Kidney (tissue), 14 donors: Measurements from ENCODE around the gene HNF1B. TPM values are rescaled to one million over a fixed set of nuclear protein-coding genes. Genes with fewer than 3 reads are reported as not detected.
A peak's percentile ranks its signal among the peaks of the same experiment; 100 is the strongest.

Experiments used
- DNase-seq, 5 donors: peaks; one replicate each; pipeline ENCODE4 v3.0.0-alpha.2; 2013 to 2020
- FAIRE-seq: peaks from 2 replicates; lab custom pipeline; 2012; peaks lifted over from hg19 to GRCh38; lab: Jason Lieb, UNC
- H3K27ac ChIP-seq, 2 donors: one replicate each; pipeline ENCODE4 v1.7.0; 2013; ENCODE audit warnings: low read depth in 2 of 2, low read length in 2 of 2, inconsistent platforms in 1 of 2
- H3K27me3 ChIP-seq: one replicate; pipeline ENCODE4 v1.7.1; 2013; ENCODE audit warnings: low read length, inconsistent platforms; ENCODE audit not compliant: control insufficient read depth, insufficient read depth
- H3K36me3 ChIP-seq, 3 donors: one replicate each; pipeline versions ENCODE4 v1.7.0 to v1.7.1; 2013; ENCODE audit warnings: low read length in 3 of 3, control low read depth in 1 of 3, inconsistent platforms in 1 of 3; ENCODE audit not compliant: insufficient read depth in 3 of 3, control insufficient read depth in 2 of 3
- H3K4me1 ChIP-seq, 3 donors: one replicate each; pipeline versions ENCODE4 v1.7.0 to v1.7.1; 2013; ENCODE audit warnings: low read length in 3 of 3, inconsistent platforms in 1 of 3, low read depth in 1 of 3; ENCODE audit not compliant: control insufficient read depth in 2 of 3, insufficient read depth in 2 of 3
- H3K4me3 ChIP-seq, 3 donors: one replicate each; pipeline versions ENCODE4 v1.7.0 to v1.8.1; 2013; ENCODE audit warnings: low read length in 3 of 3, control low read depth in 1 of 3, inconsistent platforms in 1 of 3
- H3K9ac ChIP-seq, 3 donors: one replicate each; pipeline versions ENCODE4 v1.7.0 to v1.7.1; 2013; ENCODE audit warnings: low read length in 3 of 3, control low read depth in 1 of 3, inconsistent platforms in 1 of 3
- H3K9me3 ChIP-seq, 3 donors: one replicate each; pipeline versions ENCODE4 v1.7.0 to v1.7.1; 2013; ENCODE audit warnings: low read length in 3 of 3, control low read depth in 1 of 3, inconsistent platforms in 1 of 3; ENCODE audit not compliant: control insufficient read depth in 2 of 3, insufficient read depth in 1 of 3
- intact Hi-C: fragments of 100-400 bp; cut with DNase I; formaldehyde crosslinking; loops from one replicate; pipeline ENCODE4 v1.11.1; 2022
- polyA plus RNA-seq: library from polyadenylated mRNA; stranded (reverse); fragments of 350-450 nt; fragmentation: Illumina TruSeq; extraction: RNeasy Lipid Tissue Mini Kit (QIAGEN cat#74804); gene quantifications from one replicate; pipeline ENCODE4 v1.2.3, GENCODE V29; 2014; ENCODE audit warnings: low read depth, low replicate concordance; ENCODE audit not compliant: insufficient read depth
- total RNA-seq: library from RNA; stranded (reverse); fragmentation: NEBNext Ultra II Directional; extraction: Animal tissue kit (Norgen Biotek cat#: 25700); gene quantifications from one replicate; pipeline ENCODE4 v1.2.1, GENCODE V29; 2021
- TF ChIP-seq, protein P1 (sequence below): IDR thresholded peaks from 3 replicates; pipeline ENCODE4 v1.5.1; 2012; ENCODE audit warnings: mild to moderate bottlenecking, moderate library complexity, borderline replicate concordance; ENCODE audit not compliant: insufficient read depth; ENCODE audit errors: extremely low read depth
- donor health status: control.
- donor health status: control.
- donor health status: control.
- donor health status: control.
- donor health status: control.
- donor health status: DM: yes; HTN: yes; CAD: no.
- donor health status: Normal renal cell carcinoma (clear cell type).

HNF1B gene
- total and polyA plus RNA-seq, 2 donors from 2014 or later: 84.1 to 185 TPM

DNA sequence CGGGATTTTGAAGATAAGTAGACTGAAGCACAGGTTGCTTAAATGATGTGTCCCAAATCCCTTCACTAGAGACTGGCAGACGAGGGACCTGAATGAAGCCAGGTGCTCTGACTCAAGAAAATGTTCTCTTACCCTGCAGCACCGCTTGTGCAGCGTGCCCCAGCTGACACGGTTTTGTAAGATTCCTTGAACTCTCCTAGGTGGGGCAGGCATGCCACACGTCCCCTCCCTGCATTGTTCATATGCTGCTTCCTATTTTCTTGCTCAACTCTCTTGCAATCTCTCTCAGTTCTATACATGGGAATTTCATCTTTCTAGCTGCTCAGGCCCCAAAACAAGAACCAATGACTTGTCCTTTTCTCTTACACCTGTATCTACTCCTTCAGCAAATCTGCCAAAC, 22.1 kb upstream of the HNF1B start:
- intact Hi-C loops: no loop called here
- no peaks in the 10 kb centered on the region for H3K9me3 ChIP-seq
- FAIRE-seq (no peak), DNase-seq (peak in 1 of 5 donors; percentile 22)
- H3K27ac ChIP-seq: peak overlapping the region in 1 of 2 donors; percentile 14
- TF ChIP-seq, protein P1, sequence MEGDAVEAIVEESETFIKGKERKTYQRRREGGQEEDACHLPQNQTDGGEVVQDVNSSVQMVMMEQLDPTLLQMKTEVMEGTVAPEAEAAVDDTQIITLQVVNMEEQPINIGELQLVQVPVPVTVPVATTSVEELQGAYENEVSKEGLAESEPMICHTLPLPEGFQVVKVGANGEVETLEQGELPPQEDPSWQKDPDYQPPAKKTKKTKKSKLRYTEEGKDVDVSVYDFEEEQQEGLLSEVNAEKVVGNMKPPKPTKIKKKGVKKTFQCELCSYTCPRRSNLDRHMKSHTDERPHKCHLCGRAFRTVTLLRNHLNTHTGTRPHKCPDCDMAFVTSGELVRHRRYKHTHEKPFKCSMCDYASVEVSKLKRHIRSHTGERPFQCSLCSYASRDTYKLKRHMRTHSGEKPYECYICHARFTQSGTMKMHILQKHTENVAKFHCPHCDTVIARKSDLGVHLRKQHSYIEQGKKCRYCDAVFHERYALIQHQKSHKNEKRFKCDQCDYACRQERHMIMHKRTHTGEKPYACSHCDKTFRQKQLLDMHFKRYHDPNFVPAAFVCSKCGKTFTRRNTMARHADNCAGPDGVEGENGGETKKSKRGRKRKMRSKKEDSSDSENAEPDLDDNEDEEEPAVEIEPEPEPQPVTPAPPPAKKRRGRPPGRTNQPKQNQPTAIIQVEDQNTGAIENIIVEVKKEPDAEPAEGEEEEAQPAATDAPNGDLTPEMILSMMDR: no peak
- no peak overlapping the region for H3K9ac ChIP-seq
- peaks cover 4 to 12% (median 7%) of the 10 kb centered on the region in 3 donors for H3K4me1 ChIP-seq
- no peak overlapping the region for H3K4me3 ChIP-seq
- no peaks in the 10 kb centered on the region for H3K27me3 ChIP-seq
- no peaks in the 10 kb centered on the region for H3K36me3 ChIP-seq

DNA sequence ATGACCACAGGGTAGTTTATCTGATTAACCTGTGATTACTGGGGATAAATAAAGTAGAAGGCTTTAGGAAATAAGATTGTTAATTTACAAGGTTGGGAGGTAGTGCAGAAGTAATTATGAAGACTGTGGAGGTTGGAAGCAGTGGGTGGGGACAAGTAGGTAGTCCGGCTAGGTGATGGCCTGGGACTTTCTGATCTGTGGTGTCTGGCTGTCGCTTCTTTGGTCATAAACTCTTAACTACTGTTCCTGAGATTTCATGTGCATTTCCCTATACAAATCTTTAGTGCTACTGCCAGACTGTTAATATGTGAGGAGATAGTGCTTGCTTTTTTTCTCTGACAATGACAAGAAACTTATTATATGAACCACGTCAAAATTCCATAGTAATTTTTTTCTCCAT, 19.5 kb upstream of the HNF1B start:
- TF ChIP-seq, protein P1: no peak
- Histone ChIP-seq H3K27me3 (no peaks in the 10 kb centered on the region), H3K4me3 (no peak overlapping the region), H3K4me1 (peaks cover 4 to 12% (median 7%) of the 10 kb centered on the region in 3 donors), H3K27ac (no peak overlapping the region), H3K9ac (peak overlapping the region in 1 of 3 donors; percentile 43), H3K9me3 (no peaks in the 10 kb centered on the region), H3K36me3 (no peaks in the 10 kb centered on the region)
- FAIRE-seq (no peak), DNase-seq (no peak)
- intact Hi-C loops: no loop called here

DNA sequence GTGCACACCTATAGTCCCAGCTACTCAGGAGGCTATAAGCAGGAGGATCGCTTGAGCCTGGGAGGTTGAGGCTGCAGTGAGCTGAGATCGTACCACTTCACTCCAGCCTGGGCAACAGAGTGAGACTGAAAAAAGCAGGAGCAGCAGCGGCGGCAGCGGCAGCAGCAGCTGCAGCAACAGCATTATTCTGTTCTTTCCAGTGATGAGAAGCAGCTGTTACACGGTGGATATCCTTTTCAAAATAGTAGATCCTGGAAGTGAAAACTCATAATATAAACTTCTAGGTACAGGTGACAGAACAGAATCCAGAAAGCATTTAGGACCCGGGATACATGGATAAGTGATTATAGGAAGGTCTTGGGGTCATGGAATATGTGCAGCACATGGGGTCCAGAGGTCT, 17.8 kb upstream of the HNF1B start:
- Histone ChIP-seq H3K4me1 (peaks cover 4 to 15% (median 14%) of the 10 kb centered on the region in 3 donors), H3K9me3 (no peaks in the 10 kb centered on the region), H3K27me3 (no peaks in the 10 kb centered on the region), H3K9ac (no peak overlapping the region), H3K36me3 (no peaks in the 10 kb centered on the region), H3K27ac (no peak overlapping the region), H3K4me3 (no peak overlapping the region)
- DNase-seq: peak in 4 of 5 donors; percentile 35 to 85 (median 52)
- intact Hi-C loops: no loop called here
- TF ChIP-seq, protein P1: no peak
- FAIRE-seq: no peak

DNA sequence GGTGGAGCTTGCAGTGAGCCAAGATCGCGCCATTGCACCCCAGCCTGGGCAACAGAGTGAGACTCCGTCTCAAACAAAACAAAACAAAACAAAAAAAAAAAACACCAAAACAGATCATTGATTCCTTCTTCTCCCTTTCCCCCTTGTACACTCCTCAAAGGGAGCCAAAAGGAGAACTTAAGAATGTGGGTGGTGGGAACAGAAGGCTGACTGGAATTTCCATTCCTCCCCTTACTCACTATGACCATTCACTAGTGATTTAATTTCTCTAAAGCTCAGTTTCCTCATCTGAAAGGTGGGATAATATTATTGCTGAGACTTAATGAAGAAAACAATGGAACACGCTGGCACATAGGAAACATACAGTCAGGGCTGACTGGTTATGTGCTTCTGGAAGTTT, 17.1 kb upstream of the HNF1B start:
- TF ChIP-seq, protein P1: no peak
- intact Hi-C loops: no loop called here
- no peaks in the 10 kb centered on the region for H3K9me3 ChIP-seq
- H3K36me3 ChIP-seq: no peaks in the 10 kb centered on the region
- no peak for DNase-seq
- no peak overlapping the region for H3K27ac ChIP-seq
- no peak for FAIRE-seq
- H3K9ac ChIP-seq: no peak overlapping the region
- peaks cover 4 to 15% (median 14%) of the 10 kb centered on the region in 3 donors for H3K4me1 ChIP-seq
- no peak overlapping the region for H3K4me3 ChIP-seq
- H3K27me3 ChIP-seq: no peaks in the 10 kb centered on the region
